K562 (cell line): ENCODE measurements around the gene NYAP2. TPM values are rescaled to one million over a fixed set of nuclear protein-coding genes. Genes with fewer than 3 reads are reported as not detected.

Experiments used
- ATAC-seq: fragments of 200-7000 bp; cut with Tn5 transposase; 3 replicates; pipeline ENCODE4 v1.9.1; 2020; ENCODE audit warnings: moderate library complexity
- BruUV-seq: library from RNA; stranded (reverse); fragments of 400-500 nt; replicated peaks from 2 replicates; lab custom pipeline; 2021; lab: Mats Ljungman, UMichigan
- CTCF ChIA-PET: fragments of 300-600 bp; formaldehyde crosslinking; extraction: SDS; loops from one replicate; lab custom pipeline; 2021; ENCODE audit warnings: low intra/inter-chr PET ratio; lab: Yijun Ruan, JAX
- POLR2A ChIA-PET: fragments of 300-600, 350-650 bp; sonication (Branson Sonifier 250); formaldehyde crosslinking; extraction: SDS; loops from one replicate; lab custom pipeline; 2021; ENCODE audit warnings: antibody characterized with exemption, inconsistent platforms; lab: Yijun Ruan, JAX
- DNase-seq, 4 experiments: peaks; one replicate each; pipeline versions ENCODE4 v3.0.0 to v3.0.0-alpha.2; 2011 to 2018; ENCODE audit warnings: low spot score in 3 of 4, mixed read lengths in 3 of 4; ENCODE audit errors: extremely low read depth in 1 of 4
- FAIRE-seq: peaks from 2 replicates; lab custom pipeline; 2011; peaks lifted over from hg19 to GRCh38; lab: Jason Lieb, UNC
- H2AFZ ChIP-seq: 2 replicates; pipeline ENCODE4 v1.6.0; 2011; ENCODE audit warnings: low read depth, low read length, control low read depth, inconsistent platforms
- H3K27ac ChIP-seq: fragments of 200-600 bp; 3 replicates; pipeline ENCODE4 v1.8.0; 2011; ENCODE audit warnings: low read depth, mild to moderate bottlenecking, control low read depth, inconsistent platforms, low read length, moderate library complexity, mixed read lengths; ENCODE audit errors: extremely low read depth
- H3K27me3 ChIP-seq, 2 experiments: fragments of 300-600 bp in 1 of 2; 2 replicates in 1 of 2; 3 replicates in 1 of 2; pipeline versions ENCODE4 v1.6.0 to v1.8.0; 2011; ENCODE audit warnings: inconsistent platforms in 2 of 2, low read length in 2 of 2, mild to moderate bottlenecking in 1 of 2, mixed read lengths in 1 of 2, moderate library complexity in 1 of 2; ENCODE audit not compliant: control insufficient read depth in 2 of 2, insufficient read depth in 2 of 2
- H3K36me3 ChIP-seq: fragments of 300-600 bp; 3 replicates; pipeline ENCODE4 v1.8.0; 2011; ENCODE audit warnings: mild to moderate bottlenecking, low read length, inconsistent platforms; ENCODE audit not compliant: control insufficient read depth, insufficient read depth
- H3K4me1 ChIP-seq, 2 experiments: fragments of 200-600 bp in 1 of 2; replicated peaks in 1 of 2; 2 replicates in 1 of 2; 3 replicates in 1 of 2; pipeline versions ENCODE4 v1.5.1 to v1.8.0; 2011; ENCODE audit warnings: inconsistent platforms in 2 of 2, low read length in 2 of 2, mild to moderate bottlenecking in 1 of 2, mixed read lengths in 1 of 2, moderate library complexity in 1 of 2; ENCODE audit not compliant: control insufficient read depth in 2 of 2, insufficient read depth in 2 of 2
- H3K4me2 ChIP-seq: 2 replicates; pipeline ENCODE4 v1.6.1; 2011; ENCODE audit warnings: low read length, control low read depth, inconsistent platforms, mixed read lengths; ENCODE audit not compliant: insufficient read depth
- H3K4me3 ChIP-seq: fragments of 200-600 bp; sonication (generic), shearing (Covaris generic); 2 replicates; pipeline ENCODE4 v1.5.1; 2016; ENCODE audit warnings: control low read depth, inconsistent platforms
- H3K79me2 ChIP-seq: fragments of 200-600 bp; 3 replicates; pipeline ENCODE4 v1.8.0; 2011; ENCODE audit warnings: low read length, inconsistent platforms; ENCODE audit not compliant: control insufficient read depth, insufficient read depth
- H3K9ac ChIP-seq, 2 experiments: 2 replicates each; pipeline versions ENCODE4 v1.6.0 to v1.6.1; 2011; ENCODE audit warnings: low read depth in 2 of 2, low read length in 2 of 2, control low read depth in 1 of 2, inconsistent platforms in 1 of 2, mild to moderate bottlenecking in 1 of 2, mixed read lengths in 1 of 2; ENCODE audit not compliant: insufficient read depth in 1 of 2
- H3K9me1 ChIP-seq: one replicate; pipeline ENCODE4 v1.6.0; 2011; ENCODE audit warnings: inconsistent platforms, mild to moderate bottlenecking, low read length, moderate library complexity; ENCODE audit not compliant: control insufficient read depth, insufficient read depth
- H3K9me3 ChIP-seq: replicated peaks from 2 replicates; pipeline ENCODE4 v1.5.1; 2011; ENCODE audit warnings: low read depth, low read length, inconsistent platforms; ENCODE audit not compliant: control insufficient read depth, insufficient read depth
- H4K20me1 ChIP-seq: replicated peaks from 2 replicates; pipeline ENCODE4 v1.6.1; 2011; ENCODE audit warnings: low read length, inconsistent platforms, mixed read lengths; ENCODE audit not compliant: control insufficient read depth, insufficient read depth
- ARID2 ChIP-seq: fragments of 450-650 bp; IDR thresholded peaks from 2 replicates; pipeline ENCODE4 v1.6.1; 2017; ENCODE audit warnings: antibody characterized with exemption, mild to moderate bottlenecking
- CGGBP1 ChIP-seq: fragments of 250-450 bp; sonication (Bioruptor Pico); IDR thresholded peaks from 2 replicates; pipeline ENCODE4 v1.9.0; 2021; ENCODE audit warnings: mild to moderate bottlenecking
- CHD1 ChIP-seq: fragments of 200-600 bp; sonication (generic); IDR thresholded peaks from one replicate; pipeline ENCODE4 v1.6.1; 2012; ENCODE audit warnings: mild to moderate bottlenecking, moderate library complexity, low read length, inconsistent platforms
- CHD2 ChIP-seq: IDR thresholded peaks from 2 replicates; pipeline ENCODE4 v1.6.1; 2011; ENCODE audit warnings: low read depth, low read length
- COPS2 ChIP-seq: fragments of 450-650 bp; conservative IDR thresholded peaks from 2 replicates; pipeline ENCODE4 v1.6.1; 2016; ENCODE audit warnings: mild to moderate bottlenecking, moderate library complexity
- CREB5 ChIP-seq: fragments of 250-450 bp; sonication (Bioruptor Pico); IDR thresholded peaks from 2 replicates; pipeline ENCODE4 v1.5.0; 2020; ENCODE audit warnings: mild to moderate bottlenecking
- FIP1L1 ChIP-seq: fragments of 200-400 bp; formaldehyde crosslinking; IDR thresholded peaks from 2 replicates; pipeline ENCODE4 v1.6.1; 2018; ENCODE audit warnings: mild to moderate bottlenecking, low read depth, low read length; ENCODE audit not compliant: poor library complexity, severe bottlenecking
- HNRNPH1 ChIP-seq: fragments of 200-400 bp; formaldehyde crosslinking; optimal IDR thresholded peaks from 2 replicates; pipeline ENCODE3; 2017; ENCODE audit warnings: low read depth, mild to moderate bottlenecking, low read length, moderate library complexity
- MEIS2 ChIP-seq: fragments of 450-650 bp; IDR thresholded peaks from 2 replicates; pipeline ENCODE4 v1.6.1; 2014; ENCODE audit warnings: mild to moderate bottlenecking; ENCODE audit not compliant: partially characterized antibody
- NR2C2 ChIP-seq, 2 experiments: fragments of 200-800 bp in 1 of 2; sonication (Bioruptor generic) in 1 of 2; sonication (generic) in 1 of 2; formaldehyde crosslinking in 1 of 2; IDR thresholded peaks; 2 replicates each; pipeline versions ENCODE4 v1.6.1 to v1.8.0; 2016 to 2022; ENCODE audit warnings: mild to moderate bottlenecking in 1 of 2, missing compliant biosample characterization in 1 of 2, missing genetic modification characterization in 1 of 2, missing genetic modification reagents in 1 of 2
- SIN3A ChIP-seq, 2 experiments: fragments of 150-350 bp in 1 of 2; IDR thresholded peaks; 2 replicates each; pipeline ENCODE4 v1.6.1; 2011 to 2016; ENCODE audit warnings: borderline replicate concordance in 2 of 2, low read depth in 2 of 2, low read length in 2 of 2, mild to moderate bottlenecking in 2 of 2, moderate library complexity in 2 of 2; ENCODE audit not compliant: control insufficient read depth in 1 of 2
- SMARCA4 ChIP-seq: fragments of 450-650 bp; IDR thresholded peaks from 2 replicates; pipeline ENCODE4 v1.6.1; 2016
- ZKSCAN3 ChIP-seq: fragments of 250-450 bp; sonication (Bioruptor Pico); IDR thresholded peaks from 2 replicates; pipeline ENCODE4 v1.4.0; 2020
- ZNF217 ChIP-seq: sonication (generic); formaldehyde crosslinking; IDR thresholded peaks from 2 replicates; pipeline ENCODE4 v1.8.0; 2022; ENCODE audit warnings: mild to moderate bottlenecking, missing genetic modification reagents
- ZNF316 ChIP-seq: fragments of 450-650 bp; IDR thresholded peaks from 2 replicates; pipeline ENCODE4 v1.6.1; 2016
- ZNF584 ChIP-seq: fragments of 200-800 bp; sonication (Bioruptor generic); IDR thresholded peaks from 2 replicates; pipeline ENCODE4 v1.6.1; 2016; ENCODE audit warnings: low read depth, mild to moderate bottlenecking, missing genetic modification characterization, missing compliant biosample characterization
- WGBS: fragments of 100-300 bp; shearing (Covaris generic); methylation state at CpG from one replicate; pipeline ENCODE4 v1.1.6; 2016; ENCODE audit warnings: low coverage, mixed read lengths; ENCODE audit not compliant: insufficient coverage; ENCODE audit errors: missing lambda C conversion rate; 5-methylcytosine and 5-hydroxymethylcytosine counted together
- in situ Hi-C: fragments of 300-500 bp; cut with MboI; formaldehyde crosslinking; loops from 4 replicates; pipeline ENCODE4 v1.15.0; 2018; ENCODE audit warnings: inconsistent platforms, mixed read lengths
- intact Hi-C: fragments of 100-400 bp; cut with micrococcal nuclease; formaldehyde crosslinking; loops from 2 replicates; pipeline ENCODE4 v1.14.2; 2022
- polyA plus RNA-seq, 8 experiments: library from polyadenylated mRNA; depleted of rRNA in 4 of 8; stranded (reverse) in 5 of 8; unstranded in 3 of 8; fragments of >200 nt; fragmentation: Nextera tagmentation in 2 of 8; fragmentation: Illumina TruSeq in 1 of 8; extraction: Ambion mirVana in 2 of 8; extraction: Trizol in 1 of 8; gene quantifications; 2 replicates each; pipeline versions ENCODE4 v1.2.1 to v1.2.3, GENCODE V29; 2011 to 2014; ENCODE audit warnings: inconsistent platforms in 1 of 8, missing spikeins in 1 of 8
- total RNA-seq, 7 experiments: library from RNA; depleted of rRNA in 6 of 7; stranded (reverse); fragments of >200 nt in 6 of 7; fragmentation: Illumina TruSeq in 2 of 7; extraction: Trizol in 2 of 7; gene quantifications; 2 replicates each; pipeline versions ENCODE4 v1.2.1 to v1.2.3, GENCODE V29; 2011 to 2021; ENCODE audit warnings: low replicate concordance in 1 of 7

NYAP2 gene
- total and polyA plus RNA-seq, 9 of the 15 experiments (the other 6 are each of a cell fraction or from before 2014, with no cell fraction given): 0.03 to 0.04 (median 0.04) TPM; not detected in 3

GRCh38 chr2:225484751-225485150, 85.2 kb downstream of the NYAP2 start:
- Histone ChIP-seq H3K9ac (no peak overlapping the region), H3K79me2 (no peaks in the 10 kb centered on the region), H3K9me3 (no peaks in the 10 kb centered on the region), H4K20me1 (no peaks in the 10 kb centered on the region), H3K27me3 (no peaks in the 10 kb centered on the region), H3K4me1 (no peaks in the 10 kb centered on the region), H3K36me3 (no peaks in the 10 kb centered on the region), H3K9me1 (no peaks in the 10 kb centered on the region), H3K4me2 (no peak overlapping the region), H3K4me3 (no peak overlapping the region), H2AFZ (no peak overlapping the region), H3K27ac (no peak overlapping the region)
- no peak for ATAC-seq
- TF ChIP-seq MEIS2: no peak
- DNase-seq: no peak
- in situ Hi-C loops (no loop called here), intact Hi-C loops (no loop called here)
- BruUV-seq: no TSS peak
- 4% methylated on average over 3 of the region's 3 CpGs for WGBS
- POLR2A ChIA-PET: no interaction called here
- FAIRE-seq: no peak
- CTCF ChIA-PET: no interaction called here

- Histone ChIP-seq H3K79me2 (no peaks in the 10 kb centered on the region), H3K9ac (no peak overlapping the region), H3K4me3 (no peak overlapping the region), H4K20me1 (no peaks in the 10 kb centered on the region), H3K4me1 (no peaks in the 10 kb centered on the region), H3K9me3 (no peaks in the 10 kb centered on the region), H2AFZ (no peak overlapping the region), H3K27me3 (no peaks in the 10 kb centered on the region), H3K36me3 (no peaks in the 10 kb centered on the region), H3K9me1 (no peaks in the 10 kb centered on the region), H3K27ac (no peak overlapping the region), H3K4me2 (no peak overlapping the region)
- intact Hi-C loops: no loop called here
- DNase-seq (no peak), ATAC-seq (no peak), FAIRE-seq (no peak)
- WGBS: 12% methylated on average over 3 of the region's 3 CpGs
- BruUV-seq: no TSS peak
- ChIA-PET CTCF (no interaction called here), POLR2A (interaction anchor here (0.7 kb wide), 1 partner anchor 179 kb away, joined by 4 read pairs; no protein-coding TSS in a partner anchor)
- in situ Hi-C loops: no loop called here
- TF ChIP-seq ZNF217 (CRISPR knock-in tag) (no peak), FIP1L1 (no peak), ZNF584 (CRISPR knock-in tag) (no peak), CREB5 (CRISPR knock-in tag) (no peak), ZNF316 (no peak), COPS2 (no peak), SIN3A (IDR thresholded peaks at IDR 0.05; ENCODE audit: borderline replicate concordance in 2 of 2, control insufficient read depth in 1 of 2, low read depth in 2 of 2, low read length in 2 of 2) (no peak), CGGBP1 (CRISPR knock-in tag) (no peak), HNRNPH1 (no peak), ARID2 (no peak), ZKSCAN3 (no peak), SMARCA4 (no peak), CHD1 (no peak), CHD2 (no peak), NR2C2 (CRISPR knock-in tag; IDR thresholded peaks at IDR 0.05) (no peak), NR2C2 (tag; IDR thresholded peaks at IDR 0.05) (no peak)
Measured at GRCh38 chr2:225486236-225486635, 86.7 kb downstream of the NYAP2 start.
